GM19238 (cell line): ENCODE measurements around the gene OGDH.

Experiments
- DNase-seq: peaks from one replicate; pipeline ENCODE4 v3.0.0; 2011; ENCODE audit warnings: low spot score; ENCODE audit not compliant: insufficient read length

The OGDH gene

DNA sequence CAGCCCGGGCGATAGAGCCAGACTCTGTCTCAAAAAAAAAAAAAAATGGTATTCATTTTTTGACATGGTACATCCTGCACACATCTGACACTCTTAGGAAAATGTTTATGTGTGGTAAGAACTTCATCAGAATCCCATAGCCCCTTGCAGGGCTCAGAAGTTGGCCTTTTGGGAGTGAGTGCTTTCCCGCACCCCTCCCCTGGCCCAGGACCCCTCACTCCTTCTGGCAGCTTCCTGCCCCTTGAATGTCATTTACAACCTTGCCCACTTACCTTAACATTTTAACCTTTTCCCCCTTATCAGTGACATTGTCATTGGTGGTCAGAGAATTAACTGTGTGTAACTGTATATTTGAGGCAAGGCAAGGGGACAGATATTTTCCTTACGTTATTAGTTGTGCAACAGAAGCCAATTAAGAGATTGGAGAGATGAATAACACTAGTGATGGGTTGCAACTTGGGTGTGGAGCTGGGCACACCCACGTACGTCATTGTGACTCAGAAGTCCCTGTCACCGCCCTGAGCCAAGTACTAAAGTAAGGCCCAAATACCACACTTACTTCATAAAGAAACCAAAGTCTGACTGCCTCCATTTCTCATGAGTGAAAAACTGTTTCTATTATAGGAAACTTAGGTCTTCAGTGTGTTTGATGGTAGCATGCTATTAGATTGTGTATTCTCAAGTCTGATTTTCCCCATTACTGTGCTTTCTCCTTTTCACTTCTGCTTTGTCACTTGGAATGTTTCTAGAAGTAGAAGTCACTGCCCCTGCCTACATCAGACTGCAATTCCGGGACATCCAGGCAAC lies 31.6 kb downstream of the OGDH start:
- DNase-seq: peak; percentile 23

DNA sequence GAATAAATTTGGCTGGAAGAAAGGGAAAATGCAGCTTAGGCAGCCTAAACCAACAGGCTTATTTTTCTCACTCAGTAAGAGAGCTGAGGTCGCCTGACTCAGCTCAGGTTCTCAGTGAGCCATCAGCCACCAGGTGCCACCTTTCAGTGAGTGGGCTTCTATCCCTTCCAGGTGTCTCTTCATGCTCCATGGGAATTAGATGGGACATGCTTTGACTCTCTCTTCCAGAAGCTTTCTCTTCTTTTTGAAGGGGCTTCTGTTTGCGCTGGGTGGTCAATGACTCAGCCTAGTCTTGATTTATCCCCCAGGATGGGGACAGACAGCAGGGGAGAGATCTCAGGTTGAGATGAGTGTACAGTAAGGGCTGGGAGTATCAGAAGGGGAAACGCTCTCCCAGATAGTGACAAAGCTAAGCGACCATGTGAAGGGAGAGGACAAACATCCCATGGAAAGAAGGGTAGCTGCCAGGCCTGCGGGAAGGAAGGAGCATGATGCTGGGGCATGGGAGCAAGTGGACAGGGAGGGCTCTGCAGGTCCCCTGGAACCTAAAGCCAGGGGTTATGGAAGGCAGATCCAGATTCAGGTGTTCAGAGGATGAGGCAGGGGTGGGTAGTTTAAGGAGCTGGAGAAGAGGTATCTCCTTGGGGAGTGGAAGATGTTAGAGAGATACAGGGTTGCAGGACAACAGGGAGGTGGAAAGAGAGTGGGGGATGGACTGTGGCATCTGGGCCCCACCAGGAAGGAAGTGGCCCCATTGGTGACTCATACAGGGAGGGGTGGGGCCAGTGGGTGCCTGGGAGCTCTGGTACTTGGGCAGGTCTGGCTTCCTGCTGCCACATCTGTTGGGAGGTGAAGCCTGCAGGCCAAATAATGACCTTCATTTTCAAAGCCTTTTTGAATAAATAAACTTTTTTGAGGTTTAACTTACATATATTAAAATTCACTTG lies 32.5 kb downstream of the OGDH start:
- DNase-seq: peak; percentile 84

DNA sequence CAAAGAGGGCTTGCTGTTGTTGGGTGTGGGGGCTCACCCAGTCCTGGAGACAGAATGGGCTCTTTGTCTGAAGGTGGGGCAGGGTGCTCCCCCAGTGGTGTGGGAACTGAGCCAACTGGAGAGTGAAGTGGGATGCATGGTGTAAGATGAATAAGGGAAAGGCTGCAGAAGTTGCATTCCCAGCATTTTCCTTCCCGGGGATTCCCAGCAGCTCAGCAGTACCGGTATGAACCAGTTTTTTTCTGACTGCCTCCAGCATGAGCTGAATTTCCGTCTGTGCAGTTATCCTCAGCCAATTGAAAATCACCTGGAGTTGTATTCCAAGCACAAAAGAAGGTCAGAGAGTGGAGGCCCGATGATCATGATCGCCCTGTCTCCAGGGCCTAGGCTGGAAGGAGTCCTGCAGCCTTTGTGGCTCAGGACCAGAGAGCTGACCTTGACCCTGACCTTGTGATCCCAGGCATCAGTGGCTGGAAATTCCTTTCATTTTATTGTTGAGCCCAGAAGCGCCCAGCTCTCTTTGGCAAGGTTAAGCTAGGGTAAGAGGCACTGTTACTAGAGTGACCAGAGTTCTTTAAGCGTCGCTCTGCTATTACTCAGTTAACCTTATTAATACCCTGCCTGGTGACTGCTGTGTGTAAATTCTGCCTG lies 33.4 kb downstream of the OGDH start:
- DNase-seq: no peak

DNA sequence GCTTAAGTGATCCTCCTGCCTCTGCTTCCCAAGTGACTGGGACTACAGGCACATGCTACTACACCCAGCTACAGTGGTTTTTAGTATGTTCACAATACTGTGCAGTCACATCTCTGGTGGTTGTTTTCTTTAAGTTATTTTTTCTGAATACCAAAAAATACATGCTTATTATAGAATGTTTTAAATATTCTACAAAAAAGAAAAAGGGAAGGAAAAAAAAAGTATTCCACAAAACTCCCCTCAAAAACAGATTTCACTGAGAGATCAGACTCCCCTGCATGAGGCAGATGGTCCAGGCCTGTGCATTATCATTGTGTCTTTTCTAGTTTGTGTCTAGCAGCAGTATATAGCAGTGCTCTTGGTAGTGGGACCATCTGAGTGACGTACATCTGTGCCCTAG lies 36.8 kb downstream of the OGDH start:
- no peak for DNase-seq

DNA sequence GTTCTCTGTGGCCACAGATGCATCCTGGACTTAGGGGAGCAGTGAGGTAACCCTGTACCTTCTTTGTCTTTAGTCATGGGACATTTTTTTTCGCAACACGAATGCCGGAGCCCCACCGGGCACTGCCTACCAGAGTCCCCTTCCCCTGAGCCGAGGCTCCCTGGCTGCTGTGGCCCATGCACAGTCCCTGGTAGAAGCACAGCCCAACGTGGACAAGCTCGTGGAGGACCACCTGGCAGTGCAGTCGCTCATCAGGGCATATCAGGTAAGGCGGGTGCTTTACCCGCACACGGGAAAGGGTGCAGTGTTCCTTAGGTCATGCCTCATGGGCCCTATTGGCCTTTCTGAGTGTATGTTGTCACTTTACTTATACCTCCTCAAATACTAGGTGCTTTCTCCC lies 38.8 kb downstream of the OGDH start:
- no peak for DNase-seq

DNA sequence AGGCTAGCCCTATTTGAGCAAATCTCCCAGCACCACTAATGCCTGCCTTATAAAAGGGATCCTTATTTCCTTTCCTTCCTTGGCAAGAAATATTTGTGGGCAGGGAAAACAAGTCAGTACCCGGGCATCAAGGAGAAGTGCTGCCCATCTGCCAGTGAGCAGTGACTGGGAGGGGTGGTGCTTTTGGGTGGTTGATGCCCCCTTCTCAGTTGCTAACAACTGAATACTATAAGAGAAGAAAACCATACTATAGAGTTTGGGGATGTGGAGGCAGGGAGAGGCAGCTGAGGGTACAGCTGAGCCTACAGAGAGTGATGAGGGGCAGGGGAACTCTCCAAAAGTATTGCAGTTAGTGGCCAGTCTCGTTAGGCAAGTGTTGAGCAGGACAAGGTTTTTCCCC lies 39.3 kb downstream of the OGDH start:
- DNase-seq: no peak

DNA sequence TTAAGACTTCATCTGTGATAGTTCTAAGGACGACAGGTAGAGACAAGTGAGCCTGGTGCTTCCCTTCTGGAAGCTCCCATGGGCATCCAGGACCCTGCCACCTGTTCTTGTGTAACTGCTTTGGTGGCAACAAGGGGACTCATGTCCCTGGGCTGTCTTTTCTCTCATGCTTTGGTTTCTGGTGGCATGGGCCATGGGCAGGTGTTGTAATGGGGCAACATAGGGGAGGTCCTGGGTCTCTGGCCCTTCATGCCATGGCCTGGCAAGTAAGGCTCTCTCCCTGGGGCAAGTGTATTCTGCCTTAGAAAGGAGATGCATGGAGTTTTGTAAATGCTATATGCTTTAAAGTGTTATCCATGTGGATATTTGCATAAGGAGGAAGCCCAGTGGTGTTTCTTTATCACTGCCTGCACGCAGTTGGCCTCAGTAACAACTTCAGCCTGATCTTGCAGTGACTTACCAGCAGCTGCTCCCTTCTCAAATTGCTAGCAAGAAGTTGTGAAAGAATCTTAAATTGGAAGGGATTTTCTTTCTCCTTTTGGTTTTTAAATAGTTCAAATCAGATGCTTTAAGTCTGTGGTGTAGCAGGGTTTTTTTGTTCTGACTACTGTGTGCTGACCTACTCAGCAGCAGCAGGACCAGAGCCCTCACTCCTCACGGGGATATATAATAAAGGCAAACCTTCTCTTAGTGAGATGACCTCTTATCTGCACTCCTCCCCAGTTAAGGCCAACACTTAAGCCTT lies 39.9 kb downstream of the OGDH start:
- DNase-seq: no peak

DNA sequence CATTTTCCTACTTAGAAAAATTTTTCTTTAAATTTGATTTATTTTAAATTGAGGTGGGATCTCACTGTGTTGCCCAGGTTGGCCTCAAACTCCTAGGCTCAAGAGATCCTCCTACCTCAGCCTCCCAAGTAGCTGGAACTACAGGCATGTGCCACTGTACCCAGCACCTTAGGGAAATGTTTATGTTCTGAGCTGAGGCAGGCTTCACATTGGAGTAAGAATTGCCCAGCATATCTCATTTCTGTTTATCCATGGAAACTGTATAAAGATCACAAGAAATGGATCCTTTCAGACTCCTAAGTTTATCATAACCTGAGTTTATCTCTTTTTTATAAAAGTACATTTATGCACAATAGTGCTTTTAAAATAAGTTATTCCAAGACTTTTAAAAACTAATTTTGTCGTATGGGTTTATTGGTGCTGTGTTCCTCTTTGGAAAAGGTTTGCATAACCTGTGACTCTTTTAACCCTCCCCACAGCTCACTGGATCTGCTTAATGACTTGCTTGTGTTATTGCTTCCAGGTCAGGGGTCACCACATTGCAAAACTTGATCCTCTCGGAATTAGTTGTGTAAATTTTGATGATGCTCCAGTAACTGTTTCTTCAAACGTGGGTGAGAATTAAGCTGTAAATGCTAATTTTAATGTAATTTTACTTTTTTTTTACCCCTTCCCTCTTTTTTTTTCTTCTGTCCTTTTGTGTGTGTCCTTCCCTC lies 40.7 kb downstream of the OGDH start:
- DNase-seq: no peak

DNA sequence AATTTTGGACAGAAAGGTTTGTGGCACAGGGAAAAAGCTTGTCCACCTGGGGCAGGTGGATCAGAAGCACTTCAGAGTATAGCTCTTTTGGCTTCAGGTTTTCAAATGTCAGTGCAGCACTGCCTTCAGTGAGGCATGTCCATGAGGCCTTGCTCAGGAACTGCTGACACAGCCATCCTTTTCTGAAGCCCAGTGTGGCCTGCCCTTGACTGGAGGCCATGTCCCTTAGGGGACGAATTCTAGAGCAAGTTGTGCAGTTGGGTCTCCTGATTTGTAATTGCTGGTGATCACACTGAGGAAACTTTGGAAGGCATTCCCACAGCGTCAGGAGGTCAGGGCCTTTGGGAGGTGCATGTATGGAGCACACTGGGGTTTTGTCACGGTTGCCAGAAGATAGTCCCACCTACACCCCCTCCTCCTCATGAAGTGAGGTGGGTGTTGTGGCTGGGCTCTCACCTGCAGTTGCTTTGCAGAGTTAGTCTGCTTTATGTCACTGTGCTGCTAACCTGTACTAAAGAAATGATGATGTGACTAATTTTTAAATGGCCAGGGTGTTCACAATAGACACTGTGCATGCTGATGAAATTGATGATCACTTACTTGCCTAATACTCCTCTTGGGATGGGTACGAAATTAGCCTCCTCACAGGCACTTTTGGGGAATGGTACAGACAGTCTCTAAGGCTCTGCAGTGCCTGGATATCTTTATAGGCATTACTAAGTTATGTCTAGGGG lies 41.7 kb downstream of the OGDH start:
- DNase-seq: no peak

DNA sequence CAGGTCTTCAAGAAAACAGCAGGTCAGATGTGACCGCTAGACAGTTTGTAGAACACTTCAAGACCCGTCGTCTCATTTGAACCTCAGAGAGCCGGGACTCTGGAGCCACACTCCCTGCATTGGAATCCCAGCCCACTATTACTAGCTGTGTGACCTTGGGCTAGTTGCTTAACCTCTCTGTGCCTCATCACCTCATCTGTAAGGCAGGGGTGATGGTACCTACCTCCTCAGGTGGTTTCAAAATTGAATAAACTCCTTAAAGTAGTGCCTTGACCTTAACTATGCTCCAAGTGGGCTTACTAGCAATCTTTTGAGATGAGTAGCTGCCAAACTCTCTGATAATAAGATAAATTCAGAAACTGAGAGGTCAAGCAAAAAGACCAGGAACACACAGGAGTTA lies 43.8 kb downstream of the OGDH start:
- no peak for DNase-seq

DNA sequence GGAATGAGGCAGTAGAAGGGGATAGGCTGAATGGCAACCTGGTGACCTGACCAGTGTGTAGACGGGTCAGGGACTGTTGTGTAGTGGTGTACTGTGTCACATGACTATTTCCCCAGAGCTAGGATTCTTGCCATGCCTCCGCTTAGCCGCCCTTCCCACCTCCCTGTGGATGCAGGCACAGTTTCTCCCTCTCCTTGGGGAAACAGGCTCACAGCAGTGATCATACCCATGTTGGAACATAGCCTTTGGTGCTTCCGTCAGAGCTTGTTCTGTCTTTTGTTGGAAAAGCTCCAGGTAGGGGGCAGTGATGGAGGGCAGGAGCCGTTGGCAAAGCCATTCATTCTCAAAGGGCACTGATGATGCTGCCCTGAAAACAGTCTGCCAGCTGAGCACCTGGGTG lies 44.3 kb downstream of the OGDH start:
- no peak for DNase-seq

DNA sequence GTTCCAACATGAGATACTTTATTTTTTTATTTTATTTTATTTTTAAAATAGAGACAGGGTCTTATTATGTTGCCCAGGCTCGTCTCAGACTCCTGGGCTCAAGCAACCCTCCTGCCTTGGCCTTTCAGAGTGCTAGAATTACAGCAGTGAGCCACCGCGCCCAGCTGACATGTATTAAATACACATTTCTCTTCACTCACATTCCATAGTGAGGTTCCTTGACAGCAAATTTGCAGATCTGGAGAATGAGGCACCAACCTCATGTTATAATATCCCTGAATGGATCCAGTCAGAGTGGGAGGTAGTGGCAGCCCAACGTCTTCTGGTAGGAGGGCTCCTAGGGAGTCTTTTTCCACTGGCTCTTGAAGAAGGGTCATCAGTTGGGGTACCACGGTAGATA lies 46.1 kb downstream of the OGDH start:
- DNase-seq: no peak

DNA sequence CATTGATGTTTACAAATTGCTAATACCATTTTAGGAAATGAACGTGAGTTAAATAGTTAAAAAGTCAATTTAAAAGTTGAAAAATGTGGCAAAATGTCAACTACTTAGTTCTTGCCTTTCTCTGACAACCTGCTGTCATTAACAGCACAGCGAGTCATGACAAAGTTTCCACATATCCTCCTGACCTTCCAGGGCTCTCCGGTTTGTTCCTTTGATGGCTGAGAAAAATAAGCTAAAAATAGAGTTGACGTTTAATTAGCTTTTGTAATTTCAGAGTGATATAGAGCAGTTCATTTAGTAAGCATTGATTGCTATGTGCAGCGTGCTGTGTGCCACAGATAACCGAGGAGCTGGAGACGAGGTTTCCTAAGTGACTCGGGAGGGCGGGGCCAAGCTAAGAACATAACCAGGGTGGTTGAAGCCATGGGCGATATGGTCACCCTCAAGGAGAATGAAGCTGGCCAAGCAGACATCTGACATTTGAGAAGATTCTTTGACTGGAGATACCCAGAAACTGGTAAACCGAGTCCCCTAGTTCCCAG lies 47.9 kb downstream of the OGDH start:
- no peak for DNase-seq

DNA sequence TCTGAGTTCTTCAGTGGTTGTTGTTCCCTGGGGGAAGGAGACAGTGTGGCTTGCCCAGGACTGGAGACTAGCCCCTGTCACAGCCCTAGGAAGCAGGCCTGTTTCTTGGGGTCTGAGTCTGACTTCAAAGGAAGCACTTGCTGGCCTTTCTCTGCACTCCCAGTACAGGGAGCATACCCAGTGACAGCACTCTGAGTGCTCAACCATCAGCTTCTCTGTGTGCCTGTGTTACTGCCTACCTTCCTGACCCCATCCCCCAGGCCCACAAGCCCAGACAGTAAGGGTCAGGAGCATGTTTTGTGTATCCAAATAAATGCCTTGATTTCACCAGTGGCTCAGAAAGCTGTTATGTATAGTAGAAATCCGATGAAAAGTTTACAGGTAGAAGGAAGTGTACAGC lies 48.9 kb downstream of the OGDH start:
- DNase-seq: no peak

DNA sequence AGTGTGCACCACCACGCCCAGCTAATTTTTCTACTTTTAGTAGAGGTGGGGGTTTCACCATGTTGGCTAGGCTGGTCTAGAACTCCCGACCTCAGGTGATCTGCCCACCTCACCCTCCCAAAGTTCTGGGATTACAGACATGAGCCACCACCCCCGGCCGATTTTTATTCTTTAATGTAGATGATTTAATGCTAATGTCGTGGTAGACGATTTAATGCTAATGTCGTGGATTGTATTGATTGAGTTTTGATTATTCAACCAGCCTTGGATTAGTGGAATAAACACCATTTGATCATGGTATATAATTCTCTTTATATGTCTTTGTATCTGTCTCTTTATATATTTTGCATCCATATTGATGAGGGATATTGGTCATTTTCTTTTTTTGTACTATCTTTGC lies 52.6 kb downstream of the OGDH start:
- no peak for DNase-seq

DNA sequence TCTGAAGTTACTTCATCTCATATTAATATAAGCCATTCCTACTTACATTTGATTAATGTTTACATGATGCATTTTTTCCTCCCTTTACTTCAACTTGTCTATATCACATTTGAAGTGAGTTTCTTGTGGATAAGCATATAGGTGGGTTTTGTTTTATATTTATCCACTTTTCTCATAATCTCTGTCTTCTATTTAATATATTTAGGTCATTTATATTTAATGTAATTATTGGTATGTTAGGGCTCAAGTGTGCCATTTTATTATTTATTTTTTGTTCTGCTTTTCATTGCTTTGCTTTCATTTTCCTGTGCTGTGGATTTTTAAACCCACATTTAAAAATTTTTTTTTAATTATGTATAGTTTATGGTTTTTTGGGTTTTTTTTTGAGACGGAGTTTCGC lies 54.8 kb downstream of the OGDH start:
- DNase-seq: no peak

DNA sequence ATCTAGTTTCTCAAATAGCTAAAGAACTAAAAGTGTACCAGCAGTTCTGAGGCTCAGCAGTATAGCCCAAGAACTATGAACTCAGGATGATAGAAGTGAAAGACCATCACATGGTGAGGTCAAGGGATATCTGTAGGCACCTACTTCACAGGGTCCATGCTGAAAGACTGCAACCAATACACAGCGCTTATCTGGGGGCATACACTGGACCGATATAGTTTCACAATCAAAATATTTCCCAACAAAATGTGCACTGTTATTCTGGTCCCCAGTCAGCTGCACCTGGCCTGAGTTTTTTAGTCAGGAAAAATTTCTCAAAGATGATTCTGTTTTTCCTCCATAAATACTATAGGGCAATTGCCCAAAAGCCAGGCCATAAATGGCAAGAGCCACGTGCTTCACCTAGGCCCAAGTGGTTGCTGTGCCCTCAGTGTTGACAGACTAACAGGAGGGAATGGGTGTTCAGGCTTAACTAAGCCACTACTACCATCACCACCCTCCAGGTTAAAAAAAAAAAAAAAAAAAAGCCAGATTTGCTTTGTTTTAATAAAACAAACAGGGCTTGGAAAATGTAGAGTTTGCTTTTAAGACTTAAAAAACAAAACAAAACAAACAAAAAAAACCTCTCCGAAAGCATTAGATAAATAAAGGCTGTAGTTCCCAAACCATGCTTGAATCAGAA lies 58.5 kb downstream of the OGDH start:
- no peak for DNase-seq

DNA sequence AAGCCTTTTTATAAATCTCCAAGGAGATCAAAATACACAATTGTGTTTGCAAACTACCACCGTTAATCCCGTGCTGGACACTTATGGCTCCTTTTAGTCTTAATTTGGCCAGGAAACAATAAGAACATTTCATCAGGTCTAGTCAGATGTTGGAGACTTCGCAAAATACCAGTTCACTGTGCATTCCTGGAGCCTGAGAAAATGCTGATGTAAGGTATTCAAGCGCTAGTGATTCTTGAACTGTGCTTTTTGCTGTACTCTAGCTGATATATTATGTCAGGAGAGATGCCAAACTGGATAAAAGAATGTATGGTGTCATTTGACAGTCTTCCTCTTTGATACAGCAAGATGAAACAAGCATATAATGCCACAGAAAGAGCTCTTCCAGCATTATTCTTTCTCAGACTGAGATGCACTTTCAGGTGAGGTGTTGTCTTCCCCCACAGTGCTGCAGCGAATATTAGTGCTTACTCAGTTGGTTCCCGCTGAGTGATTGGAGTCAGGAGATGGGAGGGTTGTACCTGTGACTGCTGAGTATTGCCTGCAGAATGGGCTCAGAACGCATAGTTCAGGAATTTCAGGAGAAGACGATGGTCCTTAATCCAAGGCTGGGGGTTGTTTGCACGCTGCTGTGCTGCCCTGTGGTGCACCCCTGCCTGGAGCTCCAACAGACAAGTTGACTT lies 59.2 kb downstream of the OGDH start:
- DNase-seq: no peak

DNA sequence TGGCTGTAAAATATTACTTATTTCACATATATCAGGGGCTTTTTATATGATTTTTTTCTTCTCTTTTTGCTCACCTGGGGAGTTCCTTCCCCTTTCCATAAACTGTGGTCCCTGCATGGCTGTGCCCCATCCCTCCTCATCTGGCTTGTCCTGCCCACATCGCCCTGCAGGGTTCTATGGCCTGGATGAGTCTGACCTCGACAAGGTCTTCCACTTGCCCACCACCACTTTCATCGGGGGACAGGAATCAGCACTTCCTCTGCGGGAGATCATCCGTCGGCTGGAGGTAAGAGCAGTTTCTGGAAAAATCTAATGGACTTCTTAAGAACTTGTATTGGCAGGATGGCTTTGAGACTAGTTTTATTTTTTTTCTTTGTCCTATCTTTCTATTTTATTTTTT lies 60.1 kb downstream of the OGDH start:
- DNase-seq: no peak
